Adrenal gland (tissue), 5 donors: ENCODE measurements around the gene NCKAP5.

ENCODE experiments used
- CTCF ChIP-seq, 6 experiments: fragments of 450-650 bp in 4 of 6; fragments of 200-600 bp in 2 of 6; sonication (generic) in 1 of 6; IDR thresholded peaks; 1 replicate in 5 of 6; 2 replicates in 1 of 6; pipeline versions ENCODE4 v1.5.1 to v1.8.0; 2016 to 2021; ENCODE audit warnings: antibody characterized with exemption in 6 of 6, mild to moderate bottlenecking in 2 of 6, moderate library complexity in 1 of 6
- POLR2A ChIP-seq, 2 donors: fragments of 450-650 bp; IDR thresholded peaks; one replicate each; pipeline ENCODE4 v1.6.1; 2017; ENCODE audit warnings: antibody characterized with exemption in 2 of 2, mild to moderate bottlenecking in 2 of 2, moderate library complexity in 1 of 2
- donor health status: DM: no; HTN: no; CAD: no.

- TF ChIP-seq CTCF (IDR thresholded peaks at IDR 0.05) (no peak), POLR2A (IDR thresholded peaks at IDR 0.05) (no peak)
Measured at GRCh38 chr2:133316557-133316956, 251.7 kb downstream of the NCKAP5 start.
